ENCODE measurements around the gene KY.

- TF ChIP-seq POLR2A (IDR thresholded peaks at IDR 0.05) (no peak), POLR2AphosphoS5 (IDR thresholded peaks at IDR 0.05; ENCODE audit: insufficient read depth in 1 of 2, low read depth in 1 of 2) (no peak)
- TF ChIP-seq, protein P1, sequence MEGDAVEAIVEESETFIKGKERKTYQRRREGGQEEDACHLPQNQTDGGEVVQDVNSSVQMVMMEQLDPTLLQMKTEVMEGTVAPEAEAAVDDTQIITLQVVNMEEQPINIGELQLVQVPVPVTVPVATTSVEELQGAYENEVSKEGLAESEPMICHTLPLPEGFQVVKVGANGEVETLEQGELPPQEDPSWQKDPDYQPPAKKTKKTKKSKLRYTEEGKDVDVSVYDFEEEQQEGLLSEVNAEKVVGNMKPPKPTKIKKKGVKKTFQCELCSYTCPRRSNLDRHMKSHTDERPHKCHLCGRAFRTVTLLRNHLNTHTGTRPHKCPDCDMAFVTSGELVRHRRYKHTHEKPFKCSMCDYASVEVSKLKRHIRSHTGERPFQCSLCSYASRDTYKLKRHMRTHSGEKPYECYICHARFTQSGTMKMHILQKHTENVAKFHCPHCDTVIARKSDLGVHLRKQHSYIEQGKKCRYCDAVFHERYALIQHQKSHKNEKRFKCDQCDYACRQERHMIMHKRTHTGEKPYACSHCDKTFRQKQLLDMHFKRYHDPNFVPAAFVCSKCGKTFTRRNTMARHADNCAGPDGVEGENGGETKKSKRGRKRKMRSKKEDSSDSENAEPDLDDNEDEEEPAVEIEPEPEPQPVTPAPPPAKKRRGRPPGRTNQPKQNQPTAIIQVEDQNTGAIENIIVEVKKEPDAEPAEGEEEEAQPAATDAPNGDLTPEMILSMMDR (IDR thresholded peaks at IDR 0.05) = no peak
Measured at GRCh38 chr3:134652886-134653630, 2.2 kb upstream of the KY start.

Data from vagina (tissue), 2 donors.